HCT116 (cell line): Measurements from ENCODE around the gene MDM4. TPM values are rescaled to one million over a fixed set of nuclear protein-coding genes. Genes with fewer than 3 reads are reported as not detected.

Experiments used
- ATAC-seq: fragments of 200-7000 bp; cut with Tn5 transposase; 2 replicates; pipeline ENCODE4 v1.9.1; 2020; ENCODE audit warnings: mild to moderate bottlenecking, moderate library complexity
- BruUV-seq: library from RNA; stranded (reverse); fragments of 400-500 nt; replicated peaks from 2 replicates; lab custom pipeline; 2021; lab: Mats Ljungman, UMichigan
- CTCF ChIA-PET: fragments of 300-600 bp; sonication (Branson Sonifier 250); formaldehyde crosslinking; loops from one replicate; lab custom pipeline; 2021; ENCODE audit warnings: antibody characterized with exemption; lab: Charles Lee
- POLR2A ChIA-PET: fragments of 300-600, 350-600 bp; sonication (Branson Sonifier 250); formaldehyde crosslinking; loops from one replicate; lab custom pipeline; 2021; ENCODE audit warnings: antibody characterized with exemption; lab: Charles Lee
- RAD21 ChIA-PET, 2 experiments: fragments of 300-600 bp; sonication (Branson Sonifier 250); formaldehyde crosslinking; loops; one replicate each; lab custom pipeline; 2023; ENCODE audit warnings: low total read pairs in 2 of 2; ENCODE audit not compliant: uncharacterized antibody in 2 of 2, unreplicated experiment in 2 of 2, low non-redundant PET in 1 of 2; lab: Charles Lee
- DNase-seq: peaks from one replicate; pipeline ENCODE4 v3.0.0-alpha.2; 2010; ENCODE audit warnings: low read depth, low spot score
- H2AFZ ChIP-seq: fragments of 200-600 bp; shearing (Covaris generic), sonication (generic); 2 replicates; pipeline ENCODE4 v1.6.1; 2017; ENCODE audit warnings: low read depth, mixed run types, mixed read lengths, antibody characterized with exemption, low read length; ENCODE audit not compliant: poor library complexity, severe bottlenecking
- H3K27ac ChIP-seq: 2 replicates; pipeline ENCODE4 v1.5.1; 2012; ENCODE audit warnings: low read depth, low read length
- H3K27me3 ChIP-seq: fragments of 200-600 bp; sonication (generic); 2 replicates; pipeline ENCODE4 v1.6.1; 2016; ENCODE audit warnings: mixed run types, low read length, mixed read lengths; ENCODE audit not compliant: insufficient read depth
- H3K36me3 ChIP-seq, 2 experiments: fragments of 200-500 bp in 1 of 2; fragments of 200-600 bp in 1 of 2; sonication (Bioruptor generic) in 1 of 2; sonication (generic) in 1 of 2; 2 replicates each; pipeline versions ENCODE4 v1.5.1 to v1.6.1; 2014 to 2016; ENCODE audit warnings: low read length in 2 of 2, inconsistent platforms in 1 of 2, mixed read lengths in 1 of 2, mixed run types in 1 of 2; ENCODE audit not compliant: insufficient read depth in 2 of 2, control insufficient read depth in 1 of 2
- H3K4me1 ChIP-seq, 2 experiments: fragments of 200-600 bp in 1 of 2; sonication (generic) in 1 of 2; 2 replicates each; pipeline versions ENCODE4 v1.5.1 to v1.6.1; 2012 to 2017; ENCODE audit warnings: low read length in 2 of 2, inconsistent platforms in 1 of 2, mild to moderate bottlenecking in 1 of 2, mixed read lengths in 1 of 2, mixed run types in 1 of 2, moderate library complexity in 1 of 2; ENCODE audit not compliant: insufficient read depth in 2 of 2, control insufficient read depth in 1 of 2
- H3K4me2 ChIP-seq: fragments of 200-600 bp; sonication (generic); 2 replicates; pipeline ENCODE4 v1.6.1; 2017; ENCODE audit warnings: mixed run types, low read length, mixed read lengths
- H3K4me3 ChIP-seq, 2 experiments: fragments of 200-600 bp in 1 of 2; sonication (generic) in 1 of 2; replicated peaks in 1 of 2; 2 replicates each; pipeline ENCODE4 v1.5.1; 2011 to 2016; ENCODE audit warnings: low read length in 2 of 2, control low read depth in 1 of 2, low read depth in 1 of 2, mild to moderate bottlenecking in 1 of 2, mixed read lengths in 1 of 2, mixed run types in 1 of 2
- H3K79me2 ChIP-seq: fragments of 200-600 bp; sonication (generic); 2 replicates; pipeline ENCODE4 v1.6.1; 2017; ENCODE audit warnings: mild to moderate bottlenecking, mixed run types, low read length, moderate library complexity, mixed read lengths; ENCODE audit not compliant: insufficient read depth
- H3K9ac ChIP-seq: fragments of 200-600 bp; sonication (generic); 2 replicates; pipeline ENCODE4 v1.6.1; 2016; ENCODE audit warnings: low read length, mixed read lengths
- H3K9me2 ChIP-seq: fragments of 200-600 bp; sonication (generic), shearing (Covaris generic); 2 replicates; pipeline ENCODE4 v1.6.1; 2017; ENCODE audit warnings: mixed run types, mild to moderate bottlenecking, moderate library complexity; ENCODE audit not compliant: insufficient read depth
- H3K9me3 ChIP-seq, 2 experiments: fragments of 200-500 bp in 1 of 2; fragments of 200-600 bp in 1 of 2; sonication (Bioruptor generic) in 1 of 2; sonication (generic) in 1 of 2; 2 replicates each; pipeline ENCODE4 v1.6.1; 2014 to 2017; ENCODE audit warnings: low read length in 2 of 2, mixed read lengths in 2 of 2, inconsistent platforms in 1 of 2, low read depth in 1 of 2, mild to moderate bottlenecking in 1 of 2, mixed run types in 1 of 2, moderate library complexity in 1 of 2; ENCODE audit not compliant: control insufficient read depth in 1 of 2, insufficient read depth in 1 of 2
- H4K20me1 ChIP-seq: fragments of 200-600 bp; sonication (generic), shearing (Covaris generic); 2 replicates; pipeline ENCODE4 v1.6.1; 2017; ENCODE audit warnings: mixed run types, mild to moderate bottlenecking, moderate library complexity; ENCODE audit not compliant: insufficient read depth
- CEBPB ChIP-seq: IDR thresholded peaks from 2 replicates; pipeline ENCODE4 v1.6.1; 2012; ENCODE audit warnings: low read depth
- ELF1 ChIP-seq: IDR thresholded peaks from 2 replicates; pipeline ENCODE4 v1.6.1; 2012; ENCODE audit warnings: low read depth, borderline replicate concordance
- EZH2phosphoT487 ChIP-seq: fragments of 200-600 bp; IDR thresholded peaks from 2 replicates; pipeline ENCODE4 v1.6.1; 2018; ENCODE audit warnings: antibody characterized with exemption, borderline replicate concordance
- FOSL1 ChIP-seq: IDR thresholded peaks from 2 replicates; pipeline ENCODE4 v1.6.1; 2012; ENCODE audit warnings: low read depth
- JUND ChIP-seq: IDR thresholded peaks from 2 replicates; pipeline ENCODE4 v1.6.1; 2012
- POLR2A ChIP-seq: IDR thresholded peaks from 2 replicates; pipeline ENCODE4 v1.7.0; 2011; ENCODE audit warnings: borderline replicate concordance; ENCODE audit not compliant: insufficient read depth, insufficient read length; ENCODE audit errors: extremely low read depth
- SIN3A ChIP-seq: IDR thresholded peaks from 2 replicates; pipeline ENCODE4 v1.6.1; 2012; ENCODE audit warnings: low read depth
- SP1 ChIP-seq: IDR thresholded peaks from 2 replicates; pipeline ENCODE4 v1.6.1; 2012; ENCODE audit warnings: low read depth
- SRF ChIP-seq: IDR thresholded peaks from 2 replicates; pipeline ENCODE4 v1.6.1; 2012; ENCODE audit warnings: low read depth
- TCF7L2 ChIP-seq: IDR thresholded peaks from 2 replicates; pipeline ENCODE4 v1.7.0; 2011; ENCODE audit warnings: borderline replicate concordance, inconsistent platforms; ENCODE audit not compliant: insufficient read depth, insufficient read length; ENCODE audit errors: extremely low read depth
- YY1 ChIP-seq: IDR thresholded peaks from 2 replicates; pipeline ENCODE4 v1.6.1; 2011; ENCODE audit warnings: low read length, low read depth, moderate library complexity, mild to moderate bottlenecking; ENCODE audit not compliant: insufficient replicate concordance; ENCODE audit errors: extremely low read depth
- ZBTB33 ChIP-seq: IDR thresholded peaks from 2 replicates; pipeline ENCODE4 v1.6.1; 2011; ENCODE audit warnings: mild to moderate bottlenecking, low read length, moderate library complexity; ENCODE audit not compliant: insufficient replicate concordance; ENCODE audit errors: extremely low read depth
- ZNF274 ChIP-seq: fragments of 200-500 bp; sonication (Bioruptor generic); IDR thresholded peaks from 2 replicates; pipeline ENCODE4 v1.6.1; 2014; ENCODE audit warnings: mild to moderate bottlenecking, low read depth, low read length, inconsistent platforms
- intact Hi-C: fragments of 100-400 bp; cut with micrococcal nuclease; formaldehyde crosslinking; loops from 2 replicates; pipeline ENCODE4 v1.10.0; 2022
- total RNA-seq: library from RNA; stranded (reverse); gene quantifications from one replicate; pipeline ENCODE4 v1.2.1, GENCODE V29; 2021; ENCODE audit not compliant: unreplicated experiment
- TF ChIP-seq, protein P1 (sequence below): IDR thresholded peaks from 2 replicates; pipeline ENCODE4 v1.6.1; 2012

MDM4 gene
- total RNA-seq, 1 experiment from 2014 or later, result 79.5 TPM

DNA sequence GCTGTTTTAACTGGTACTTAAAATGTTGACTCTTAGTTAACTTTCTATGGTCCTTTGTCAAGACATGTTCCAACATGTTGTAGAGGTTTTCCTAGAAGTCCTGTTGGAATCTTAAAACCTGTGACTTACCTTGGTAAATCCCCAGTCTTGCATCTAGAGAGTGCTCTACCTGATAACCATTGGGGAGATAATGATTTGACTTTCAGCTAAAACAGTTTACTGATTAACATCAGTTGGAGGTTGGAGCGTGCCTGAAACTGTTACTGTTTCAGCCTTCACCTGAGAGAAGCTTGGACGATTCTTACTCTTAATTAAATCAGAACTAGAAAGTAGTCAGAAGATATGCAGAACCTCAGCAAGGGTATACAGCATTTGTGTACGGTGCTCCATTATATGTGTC, 8.8 kb downstream of the MDM4 start:
- no peak for DNase-seq
- CTCF ChIA-PET, result interaction anchor here (1.2 to 1.5 kb wide), 2 partner anchors 41 to 282 kb away, joined by 3 to 4 read pairs; no protein-coding TSS in a partner anchor

GRCh38 chr1:204528241-204528640, 12.0 kb downstream of the MDM4 start:
- Histone ChIP-seq H3K4me1 (peaks cover 2 to 14% of the 10 kb centered on the region in 2 experiments; a peak in 3 of 4 replicates), H3K36me3 (peaks cover 38 to 78% of the 10 kb centered on the region in 2 experiments), H3K9ac (no peak overlapping the region), H2AFZ (no peak overlapping the region), H3K27me3 (no peaks in the 10 kb centered on the region), H3K4me2 (no peak overlapping the region), H3K79me2 (peaks cover 50% of the 10 kb centered on the region), H3K9me2 (no peaks in the 10 kb centered on the region), H4K20me1 (no peaks in the 10 kb centered on the region), H3K4me3 (no peak overlapping the region), H3K27ac (no peak overlapping the region), H3K9me3 (peaks cover 0 to 9% of the 10 kb centered on the region in 2 experiments; a peak in 1 of 4 replicates)
- ChIA-PET RAD21 (no interaction called here), POLR2A (no interaction called here), CTCF (interaction anchor here (0.8 to 1.1 kb wide), 2 partner anchors 34 to 235 kb away, joined by 3 to 4 read pairs; no protein-coding TSS in a partner anchor)
- DNase-seq (no peak), ATAC-seq (no peak)
- no TSS peak for BruUV-seq
- TF ChIP-seq FOSL1, result no peak
- TF ChIP-seq ZNF274, result no peak
- no peak for TF ChIP-seq SIN3A
- no peak for TF ChIP-seq CEBPB
- no peak for TF ChIP-seq YY1
- no peak for TF ChIP-seq TCF7L2
- TF ChIP-seq, protein P1, sequence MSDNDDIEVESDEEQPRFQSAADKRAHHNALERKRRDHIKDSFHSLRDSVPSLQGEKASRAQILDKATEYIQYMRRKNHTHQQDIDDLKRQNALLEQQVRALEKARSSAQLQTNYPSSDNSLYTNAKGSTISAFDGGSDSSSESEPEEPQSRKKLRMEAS, result no peak
- TF ChIP-seq JUND, result no peak
- TF ChIP-seq ZBTB33, result no peak
- TF ChIP-seq POLR2A, result no peak
- TF ChIP-seq EZH2phosphoT487, result no peak
- no peak for TF ChIP-seq SP1
- no peak for TF ChIP-seq ELF1
- TF ChIP-seq SRF, result no peak
- intact Hi-C loops, result no loop called here

More for the DNA sequence above, 8.8 kb downstream of the MDM4 start:
- H3K9me2 ChIP-seq, result no peaks in the 10 kb centered on the region
- no TSS peak for BruUV-seq
- H3K4me1 ChIP-seq, result peaks cover 2 to 20% of the 10 kb centered on the region in 2 experiments; a peak in 3 of 4 replicates
- H3K4me2 ChIP-seq, result no peak overlapping the region
- H4K20me1 ChIP-seq, result no peaks in the 10 kb centered on the region
- ATAC-seq, result no peak
- POLR2A ChIA-PET, result interaction anchor here (2.6 kb wide), 1 partner anchor 9 kb away, joined by 13 read pairs; the partner anchor contains the start of gene MDM4
- no peak overlapping the region for H3K4me3 ChIP-seq
- H3K79me2 ChIP-seq, result peaks cover 71% of the 10 kb centered on the region
- TF ChIP-seq SP1 (no peak), ELF1 (no peak)
- TF ChIP-seq, all 23 proteins: peak for 0
- Histone ChIP-seq H3K9ac (no peak overlapping the region), H2AFZ (no peak overlapping the region), H3K27ac (no peak overlapping the region), H3K27me3 (no peaks in the 10 kb centered on the region), H3K9me3 (peaks cover 0 to 9% of the 10 kb centered on the region in 2 experiments; a peak in 1 of 4 replicates), H3K36me3 (peaks cover 21 to 60% of the 10 kb centered on the region in 2 experiments)
- RAD21 ChIA-PET, result no interaction called here
- intact Hi-C loops, result no loop called here
